Activated T-helper 9 cell treated with anti-CD3 and anti-CD28 coated beads, Interleukin-2, amount 50 U/mL, for 16 hours (primary cell): ENCODE data around the gene NPHP4.

Source experiments
- DNase-seq: peaks from one replicate; pipeline ENCODE4 v3.0.0-alpha.2; 2020; ENCODE audit warnings: low read depth

Gene NPHP4

DNA sequence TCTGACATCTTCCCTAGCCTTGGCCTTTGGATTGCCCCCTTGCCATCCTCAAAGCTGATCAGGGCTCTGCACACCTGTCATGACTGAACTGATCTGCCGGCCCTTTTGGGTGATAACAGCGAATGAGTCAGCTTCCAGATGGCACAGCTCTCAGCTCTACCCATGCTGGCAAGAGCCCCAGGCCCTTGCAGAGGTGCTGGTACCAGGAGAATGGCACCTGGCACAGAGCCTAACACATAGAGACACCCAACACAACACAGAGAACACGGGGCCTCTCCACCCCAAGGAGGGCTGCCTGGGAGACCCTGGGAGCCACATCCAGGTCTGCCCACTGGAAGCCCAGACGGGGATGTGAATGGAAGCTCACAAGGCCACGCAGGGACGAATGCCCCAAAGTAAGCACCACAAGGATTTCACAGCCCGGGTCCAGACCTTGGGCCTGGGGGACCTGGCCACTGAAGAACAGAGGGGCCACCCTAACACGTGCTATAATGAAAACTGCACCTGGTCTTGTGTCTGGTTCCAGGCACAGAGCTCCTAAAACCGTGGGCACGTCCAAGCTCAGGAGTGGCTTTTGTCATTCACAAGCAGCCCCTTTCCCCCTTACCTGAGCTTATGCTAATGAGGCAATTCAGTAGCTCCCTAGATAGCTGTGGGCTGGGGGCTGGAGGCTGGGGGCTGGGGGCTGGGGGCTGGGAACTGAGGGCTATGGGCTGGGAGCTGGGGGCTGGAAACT lies 160.5 kb downstream of the NPHP4 start:
- DNase-seq: no peak

DNA sequence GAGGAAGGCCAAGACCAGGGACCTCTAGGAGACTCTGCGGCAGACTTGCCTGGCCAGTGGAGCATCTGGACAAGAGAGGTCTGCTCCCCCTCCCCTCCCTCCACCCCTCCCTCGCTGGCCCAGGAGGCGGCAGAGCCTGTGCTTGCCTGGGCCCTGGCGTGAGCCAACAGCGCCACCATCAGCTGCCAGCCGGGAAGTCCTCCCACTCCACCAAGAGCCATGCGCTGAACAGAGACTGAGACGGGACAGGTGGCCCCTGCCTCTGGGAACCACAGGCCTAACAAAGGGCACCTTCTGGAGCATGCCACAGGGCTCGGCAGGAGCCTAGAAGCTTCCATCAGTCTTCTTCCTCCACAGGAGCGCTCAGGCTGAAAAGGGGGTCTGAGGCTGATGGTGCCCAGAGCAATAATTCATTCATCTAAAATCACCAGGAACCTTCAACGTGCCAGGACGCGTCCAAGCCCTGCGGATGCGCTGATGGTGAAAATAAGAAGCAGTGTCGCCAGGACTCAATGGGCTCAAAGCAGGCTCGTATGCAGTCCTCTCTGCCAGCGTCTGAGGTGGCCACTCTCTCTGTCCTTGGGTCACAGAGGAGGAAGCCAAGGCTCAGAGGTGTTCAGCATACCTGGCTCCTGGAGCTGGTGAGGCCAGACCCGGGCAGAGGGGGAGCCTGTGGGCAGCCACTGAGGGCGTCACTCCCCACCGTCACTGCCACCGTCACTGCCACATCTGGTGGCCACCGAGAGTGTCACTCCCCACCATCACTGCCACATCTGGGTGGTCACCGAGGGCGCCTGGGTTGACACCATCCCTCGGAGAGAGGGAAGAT lies 161.2 kb downstream of the NPHP4 start:
- no peak for DNase-seq

DNA sequence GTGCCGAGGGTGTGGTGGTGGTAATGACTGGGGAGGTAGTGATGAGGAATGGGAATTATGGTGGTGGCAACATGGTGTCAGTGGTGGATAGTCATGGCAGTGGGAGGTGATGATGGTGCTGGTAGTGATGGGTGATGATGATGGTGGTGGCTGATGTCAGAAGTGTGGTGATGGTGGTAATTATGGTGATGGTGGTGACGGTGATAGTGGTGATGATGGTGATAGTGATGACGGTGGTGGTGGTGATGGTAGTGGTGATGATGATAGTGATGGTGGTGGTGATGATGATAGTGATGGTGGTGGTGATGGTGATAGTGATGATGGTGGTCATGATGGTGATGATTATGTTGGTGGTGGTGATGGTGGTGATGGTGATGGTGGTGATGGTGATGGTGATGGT lies 162.8 kb downstream of the NPHP4 start:
- no peak for DNase-seq

DNA sequence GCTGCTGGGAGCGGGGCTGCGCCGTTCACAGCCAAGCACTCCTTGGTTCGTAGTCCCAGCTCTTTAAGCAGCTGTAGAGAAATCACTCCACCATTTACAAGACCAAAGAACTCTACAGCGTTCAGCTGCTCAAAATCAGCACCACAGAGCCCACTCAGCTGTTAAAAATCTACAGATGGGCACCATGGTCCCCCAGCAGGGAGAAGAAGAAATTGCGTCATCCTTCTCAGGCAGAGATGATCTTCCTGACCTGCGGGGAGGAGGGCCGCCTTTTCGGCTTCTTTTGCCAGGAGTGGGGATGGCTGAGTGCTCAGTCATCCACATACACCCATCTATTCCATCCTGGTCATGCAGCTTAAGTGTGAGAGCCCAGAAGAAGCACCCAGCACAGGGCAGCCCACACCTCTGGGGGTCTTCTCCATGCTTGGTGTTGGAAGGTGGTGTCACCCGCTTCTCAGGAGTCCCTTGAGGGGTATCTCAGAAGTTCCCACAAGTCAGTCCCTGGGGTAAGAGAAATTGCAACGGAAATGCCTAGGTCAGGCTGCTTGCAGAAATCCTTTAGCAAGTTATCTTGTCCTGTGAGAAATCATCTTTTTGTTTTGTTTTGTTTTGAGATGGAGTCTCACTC lies 163.8 kb downstream of the NPHP4 start:
- no peak for DNase-seq

DNA sequence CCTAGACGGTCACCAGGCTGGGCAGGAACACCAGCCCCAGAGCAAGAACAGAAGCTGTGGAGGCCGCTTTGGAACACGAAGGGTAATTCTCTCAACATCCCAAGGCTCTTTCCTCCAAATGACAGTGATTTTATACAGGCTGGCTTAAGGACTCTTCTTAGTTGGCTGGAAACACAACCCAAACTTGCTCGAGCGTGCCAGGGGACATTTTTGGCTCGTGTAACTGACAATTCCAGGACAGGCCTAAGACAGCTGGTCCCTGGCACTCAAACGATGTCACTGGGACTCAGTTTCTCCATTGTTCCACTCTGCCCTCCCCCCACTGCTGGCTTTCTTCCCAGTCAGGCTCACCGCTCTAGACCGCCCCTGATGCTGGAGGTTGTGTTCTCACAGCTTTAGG lies 164.7 kb downstream of the NPHP4 start:
- no peak for DNase-seq

DNA sequence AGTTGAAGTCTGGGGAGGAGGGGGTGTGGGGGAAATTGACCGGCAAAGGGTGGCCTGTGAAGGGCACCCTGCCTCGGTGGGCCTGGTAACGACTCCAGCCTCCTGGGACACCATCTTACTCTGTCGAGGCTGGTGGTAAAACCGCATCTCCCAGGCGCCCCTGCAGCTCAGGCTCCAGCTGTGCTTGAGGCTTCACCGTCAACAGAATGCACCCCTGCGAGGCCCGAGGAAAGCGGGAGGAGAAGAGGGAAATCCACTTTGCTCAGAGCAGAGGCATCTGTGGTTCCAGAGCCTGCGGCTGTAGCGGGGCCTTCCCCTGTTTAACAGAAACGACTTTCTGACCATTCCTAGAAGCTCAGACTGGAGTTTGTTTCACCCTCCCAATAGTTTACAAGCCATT lies 165.6 kb downstream of the NPHP4 start:
- DNase-seq: no peak

DNA sequence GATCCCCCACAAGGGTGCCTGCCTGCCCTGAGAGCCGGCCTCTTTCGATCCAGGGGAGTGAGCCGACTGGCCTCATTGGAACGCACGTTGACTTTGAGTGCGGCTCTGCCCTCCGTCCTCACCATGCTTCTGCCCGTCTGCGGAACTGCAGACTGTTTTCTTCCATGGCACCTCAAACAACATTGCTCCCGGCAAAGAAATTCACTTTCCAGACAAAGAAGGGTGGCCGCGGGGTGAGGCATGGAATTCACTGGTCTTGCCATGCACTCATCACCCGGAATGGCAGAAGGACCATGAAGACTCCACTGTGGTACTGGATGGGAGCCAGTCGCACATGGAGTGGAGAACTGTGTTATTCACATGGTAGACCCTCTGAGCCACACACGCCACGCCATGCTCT lies 169.5 kb downstream of the NPHP4 start:
- no peak for DNase-seq

DNA sequence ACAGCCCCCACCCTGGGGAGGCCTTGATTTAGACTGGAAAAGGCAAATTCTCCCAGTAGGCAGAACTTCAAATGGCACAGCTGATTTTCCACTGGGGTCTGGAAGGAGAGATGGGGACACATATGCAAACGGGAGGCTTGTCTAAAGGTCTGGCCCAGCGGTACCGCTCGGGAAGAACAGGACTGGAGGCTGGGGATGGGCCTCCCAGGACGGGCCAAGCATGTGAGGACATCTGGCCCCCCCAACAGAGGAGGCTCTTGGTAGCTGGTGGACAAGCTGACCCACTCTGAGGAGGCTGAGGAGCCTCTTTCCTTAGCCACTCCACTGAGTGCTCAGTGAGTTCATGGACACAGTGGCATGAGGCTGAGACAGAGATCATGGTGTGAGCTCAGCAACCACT lies 170.0 kb downstream of the NPHP4 start:
- no peak for DNase-seq

DNA sequence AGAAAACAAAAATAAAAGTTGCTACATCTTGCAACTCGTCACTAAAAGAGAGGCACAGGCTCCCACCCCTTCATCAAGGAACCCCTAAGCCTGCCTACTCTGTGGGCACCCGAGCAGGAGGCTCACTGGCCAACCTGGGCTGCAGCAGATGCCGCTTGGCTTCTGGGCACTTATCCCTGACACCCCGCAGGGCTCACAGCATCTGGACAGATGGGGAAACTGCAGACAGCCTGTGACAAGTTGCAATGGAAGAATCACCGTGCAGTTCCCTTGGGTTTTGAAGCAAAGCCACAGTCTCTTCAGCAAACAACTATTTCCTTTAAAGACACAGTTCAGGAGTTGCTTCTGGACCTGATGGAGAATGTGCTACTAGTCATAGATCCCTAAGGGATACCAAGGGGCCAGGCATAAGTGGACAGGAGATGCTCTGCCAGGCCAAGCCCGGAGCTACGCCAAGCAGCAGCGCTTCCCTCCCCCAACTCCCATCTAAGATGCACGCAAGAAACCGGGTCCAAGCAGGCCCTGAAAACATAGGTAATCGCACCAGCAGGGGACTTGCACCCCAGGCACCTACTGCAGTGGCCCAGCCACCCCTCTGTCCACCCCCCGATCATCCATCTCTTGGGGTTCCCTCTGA lies 170.6 kb downstream of the NPHP4 start:
- DNase-seq: no peak

DNA sequence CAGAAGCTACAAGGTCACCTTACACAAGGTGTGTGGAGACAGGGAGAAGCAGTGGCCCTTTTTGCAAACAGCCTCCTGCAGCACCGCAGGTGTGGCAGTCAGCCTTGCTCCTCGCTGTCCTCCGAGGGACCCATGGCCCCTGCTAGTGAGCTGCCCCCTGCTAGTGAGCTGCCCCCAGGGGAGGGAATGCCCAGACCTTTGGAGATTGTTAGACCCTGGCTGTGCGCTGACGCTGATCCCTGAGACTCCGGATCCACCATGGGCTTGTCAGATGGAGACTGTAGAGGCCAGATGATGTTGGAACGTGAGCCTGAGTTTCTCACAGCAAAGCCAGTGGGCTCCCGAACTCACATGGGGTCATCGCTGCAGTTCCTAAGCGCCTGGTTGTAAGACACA lies 172.2 kb downstream of the NPHP4 start:
- no peak for DNase-seq

DNA sequence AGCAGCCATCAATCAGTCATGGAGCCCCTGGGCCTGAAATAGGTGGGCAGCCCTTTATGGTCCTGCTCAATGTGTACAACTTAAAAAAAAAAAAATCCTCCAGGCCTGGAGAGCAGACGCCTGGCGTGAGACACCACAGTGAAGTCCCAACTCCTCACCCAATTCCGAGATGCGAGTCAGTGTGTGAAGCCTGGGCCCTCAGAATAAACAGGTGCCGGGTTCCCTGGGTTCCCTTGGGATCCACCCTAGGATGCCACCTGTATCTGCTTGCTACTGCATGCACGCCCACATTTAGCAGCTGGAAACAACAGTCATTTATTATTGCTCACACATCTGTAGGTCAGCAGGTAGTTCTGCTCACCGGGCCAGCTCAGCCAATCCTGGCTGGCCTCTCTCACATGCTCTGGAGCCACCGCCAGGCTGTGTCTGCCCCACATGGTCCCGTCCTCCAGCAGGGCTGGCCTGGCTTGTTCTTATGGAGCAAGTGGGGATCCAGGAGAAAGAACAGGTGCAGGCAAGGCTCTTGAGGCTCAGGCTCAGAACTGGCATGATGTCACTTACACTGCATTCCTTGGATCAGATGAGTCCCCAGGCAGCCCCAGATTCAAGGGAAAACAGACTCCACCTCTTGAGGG lies 172.7 kb downstream of the NPHP4 start:
- no peak for DNase-seq

DNA sequence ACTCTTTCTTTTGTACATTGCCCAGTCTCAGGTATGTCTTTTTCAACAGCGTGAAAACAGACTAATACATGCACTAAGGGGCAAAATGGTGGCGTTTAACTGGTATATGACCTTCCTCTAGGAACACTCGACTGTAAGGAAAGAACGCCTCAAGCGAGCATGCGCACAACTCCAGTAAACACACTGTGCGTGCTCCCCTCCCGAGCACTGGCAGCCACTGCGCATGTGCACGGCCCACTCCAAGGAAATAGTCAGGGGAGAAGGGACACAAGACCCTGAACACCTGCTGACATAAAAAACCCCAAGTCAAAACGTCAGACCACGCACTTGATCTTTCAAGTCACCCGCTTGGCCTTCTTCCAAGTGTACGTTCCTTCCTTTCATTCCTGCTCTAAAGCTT lies 173.5 kb downstream of the NPHP4 start:
- no peak for DNase-seq

DNA sequence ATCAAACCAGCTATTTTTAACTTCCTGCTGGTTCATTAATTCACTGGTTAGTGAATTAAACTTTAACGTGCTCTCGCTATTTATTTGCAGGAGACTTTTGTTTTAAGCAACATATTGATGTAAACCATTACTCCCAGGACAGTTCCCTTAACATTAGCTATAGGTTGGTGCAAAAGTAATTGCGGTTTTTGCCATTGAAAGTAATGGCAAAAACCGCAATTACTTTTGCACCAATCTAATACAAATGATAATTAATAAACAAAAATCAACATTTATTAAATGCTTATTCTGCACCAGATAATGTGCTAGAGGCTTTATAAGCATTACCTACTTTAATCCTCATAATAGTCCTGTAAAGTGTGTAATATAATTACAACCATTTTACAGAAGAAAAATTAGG lies 176.5 kb downstream of the NPHP4 start:
- DNase-seq: no peak

DNA sequence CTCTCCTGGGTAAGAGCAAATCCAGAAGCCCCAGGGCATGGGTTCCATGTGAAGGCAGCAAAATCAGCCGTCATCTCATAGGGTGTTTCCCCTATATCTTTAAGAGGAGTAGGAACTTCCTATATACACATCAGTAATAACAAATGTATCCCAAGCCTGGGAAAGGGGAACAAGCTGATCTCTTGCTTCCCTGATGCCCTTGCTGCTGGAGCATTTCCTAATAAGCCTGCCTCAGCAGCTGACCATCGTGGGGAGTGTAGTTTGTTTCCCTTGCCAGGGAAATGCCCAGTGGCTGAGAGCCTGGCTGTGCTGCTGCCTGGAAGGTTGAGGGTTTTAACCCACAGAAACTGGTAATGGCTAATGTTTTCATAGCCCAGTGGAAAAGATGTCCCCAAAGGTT lies 177.0 kb downstream of the NPHP4 start:
- no peak for DNase-seq

DNA sequence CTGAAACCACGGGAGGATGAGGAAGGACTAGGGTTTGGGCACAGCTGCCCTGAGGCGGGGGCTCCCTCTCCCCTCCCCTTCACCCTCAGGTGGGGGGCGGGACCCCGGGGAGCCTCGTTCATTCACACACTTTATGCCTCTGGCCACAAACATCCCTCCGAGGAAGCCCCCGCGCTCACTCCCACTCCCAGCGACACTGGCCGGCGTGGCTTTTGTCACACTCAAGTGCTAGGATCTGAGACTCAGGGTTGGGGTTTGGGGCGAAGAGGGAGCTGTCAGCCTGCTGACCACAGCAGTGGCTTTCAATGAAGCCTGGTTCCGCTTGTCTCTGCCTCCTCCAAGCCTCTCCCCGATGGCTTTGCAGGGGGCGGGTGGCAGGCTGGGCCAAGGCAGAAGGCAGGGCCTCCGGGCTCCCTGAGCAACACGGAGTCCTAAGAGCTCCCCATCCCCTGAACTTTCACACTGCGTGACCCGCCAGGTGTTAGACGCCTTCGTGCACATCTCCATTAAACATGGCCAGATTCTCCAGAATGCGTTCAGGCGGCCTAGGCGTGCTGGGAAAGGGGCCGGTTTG lies 178.1 kb downstream of the NPHP4 start:
- no peak for DNase-seq

DNA sequence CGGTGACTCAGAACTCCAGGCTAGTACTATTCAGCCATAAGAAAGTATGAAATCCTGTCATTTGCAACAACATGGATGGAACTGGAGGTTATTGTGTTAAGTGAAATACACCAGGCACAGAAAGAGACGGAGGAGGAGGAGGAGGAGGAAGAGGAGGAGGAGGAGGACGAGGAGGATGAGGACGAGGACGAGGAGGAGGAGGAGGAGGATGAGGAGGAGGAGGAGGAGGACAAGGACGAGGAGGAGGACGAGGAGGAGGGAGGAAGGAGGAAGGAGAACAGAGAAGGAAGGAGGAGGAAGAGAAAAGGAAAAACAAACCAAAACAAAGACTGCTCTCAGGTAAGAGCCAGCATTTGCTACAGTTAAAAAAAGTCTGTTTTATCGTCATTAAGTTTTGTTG lies 178.7 kb downstream of the NPHP4 start:
- DNase-seq: no peak
